ENCODE measurements around the gene HPGD.

Gene HPGD

GRCh38 chr4:174522183-174523024 is at the start of gene HPGD:
Gene HPGD (minus strand): TSS chr4:174522488. CDS start chr4:174522451, 37 bp downstream.
- peak; percentile 58 for DNase-seq

GRCh38 chr4:174564529-174564928 is 42.2 kb upstream of the HPGD start:
- DNase-seq = no peak

- no peak for DNase-seq
Measured at GRCh38 chr4:174563399-174563798, 41.1 kb upstream of the HPGD start.

GRCh38 chr4:174561560-174561959 is 39.3 kb upstream of the HPGD start:
- no peak for DNase-seq

GRCh38 chr4:174559894-174560293 is 37.6 kb upstream of the HPGD start:
- DNase-seq = no peak

- no peak for DNase-seq
Measured at GRCh38 chr4:174555789-174556630, 33.7 kb upstream of the HPGD start.

- no peak for DNase-seq
Measured at GRCh38 chr4:174554231-174554728, 32.0 kb upstream of the HPGD start.

GRCh38 chr4:174553828-174554227 is 31.5 kb upstream of the HPGD start:
- DNase-seq = no peak

- no peak for DNase-seq
Measured at GRCh38 chr4:174553031-174553430, 30.7 kb upstream of the HPGD start.

GRCh38 chr4:174550541-174550940 is 28.3 kb upstream of the HPGD start:
- DNase-seq = no peak

GRCh38 chr4:174549721-174550120 is 27.4 kb upstream of the HPGD start:
- no peak for DNase-seq

- no peak for DNase-seq
Measured at GRCh38 chr4:174545268-174545667, 23.0 kb upstream of the HPGD start.

- no peak for DNase-seq
Measured at GRCh38 chr4:174544496-174544895, 22.2 kb upstream of the HPGD start.

GRCh38 chr4:174540175-174540574 is 17.9 kb upstream of the HPGD start:
- DNase-seq = no peak

- DNase-seq = no peak
Measured at GRCh38 chr4:174539571-174539970, 17.3 kb upstream of the HPGD start.

GRCh38 chr4:174538876-174539250 is 16.6 kb upstream of the HPGD start:
- no peak for DNase-seq

- no peak for DNase-seq
Measured at GRCh38 chr4:174538123-174538875, 16.0 kb upstream of the HPGD start.

GRCh38 chr4:174537634-174538033 is 15.3 kb upstream of the HPGD start:
- no peak for DNase-seq

- no peak for DNase-seq
Measured at GRCh38 chr4:174534461-174534860, 12.2 kb upstream of the HPGD start.

- no peak for DNase-seq
Measured at GRCh38 chr4:174532445-174532844, 10.2 kb upstream of the HPGD start.

GRCh38 chr4:174531486-174531885 is 9.2 kb upstream of the HPGD start:
- DNase-seq = no peak

GRCh38 chr4:174528226-174528625 is 5.9 kb upstream of the HPGD start:
- no peak for DNase-seq

- no peak for DNase-seq
Measured at GRCh38 chr4:174526731-174527130, 4.4 kb upstream of the HPGD start.

Data from right forelimb (tissue), 1 donor.